ENCODE data around the gene KIAA0825.

KIAA0825 gene

DNA sequence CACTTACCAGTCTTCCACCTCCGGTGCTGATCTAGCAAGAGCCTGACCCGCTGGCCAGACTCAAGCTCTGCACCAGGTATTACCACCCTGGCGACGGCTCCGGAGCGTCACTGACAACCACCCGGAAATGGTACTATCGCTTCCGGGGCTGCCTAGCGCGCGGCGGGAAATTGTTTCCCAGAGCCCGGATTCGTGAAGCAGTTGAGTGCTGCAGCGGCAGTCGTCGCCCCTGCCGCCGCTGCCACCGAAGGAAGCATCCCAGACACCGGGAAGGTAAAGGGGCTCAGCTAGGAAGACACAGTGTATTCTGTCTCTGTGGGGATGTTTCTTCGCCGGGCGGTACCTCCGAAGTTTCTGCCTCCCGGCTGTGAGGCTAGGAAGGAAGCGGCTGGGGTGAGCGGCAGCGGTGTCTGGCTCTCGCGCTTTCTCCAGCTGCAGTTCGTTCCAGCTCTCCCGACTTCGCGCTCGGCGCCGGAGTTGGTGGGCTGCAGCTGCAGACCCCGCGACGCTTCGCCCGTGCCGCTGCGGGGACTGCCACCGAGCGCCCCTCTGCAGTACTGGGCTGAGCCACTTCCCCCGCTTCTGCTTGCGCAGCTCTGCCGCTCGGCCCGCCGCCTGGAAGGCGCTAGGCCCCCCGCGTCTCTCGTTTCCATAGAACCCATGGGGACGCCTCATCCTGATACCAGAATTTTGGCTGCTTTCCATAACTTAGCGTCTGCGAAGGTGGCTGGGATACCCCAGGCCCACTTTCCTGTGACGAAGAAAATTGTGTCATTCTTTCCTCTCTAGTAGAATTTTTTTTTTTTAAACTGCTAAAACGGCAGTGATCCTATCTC, at the start of gene KIAA0825, which contains the start of gene SLF1:
TSS of gene KIAA0825 (minus strand) at position 112 of the 836 bp plus-strand sequence. CDS start 81,478 bp downstream, outside the sequence.
TSS of gene SLF1 (plus strand) at position 177 of the 836 bp plus-strand sequence. CDS start 10,142 bp downstream, outside the sequence.
- DNase-seq (ENCODE audit: low read depth, low spot score): peak; percentile 73

- no peak for DNase-seq (ENCODE audit: low read depth, low spot score)
Measured at GRCh38 chr5:94667937-94668336, 49.5 kb upstream of the KIAA0825 start.

DNA sequence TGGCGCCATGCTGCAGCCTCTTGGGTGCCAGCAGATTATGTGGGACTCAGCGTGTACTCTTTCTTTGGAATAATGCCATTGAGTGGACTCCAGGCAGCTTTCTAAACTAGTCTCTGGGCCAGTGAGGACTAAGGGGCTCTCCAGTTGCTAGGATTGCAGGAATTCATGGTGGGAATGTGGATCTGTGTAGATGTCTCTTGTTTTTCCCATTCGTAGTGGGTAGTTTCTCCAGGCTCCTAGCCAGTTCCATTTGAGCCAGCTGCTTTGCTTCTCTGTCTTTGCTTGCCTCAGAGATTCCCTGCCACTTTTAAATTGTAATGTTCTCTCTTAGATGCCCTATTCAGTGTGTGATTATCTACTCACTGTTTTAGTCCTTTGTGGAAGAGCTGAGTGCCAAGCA, 42.7 kb upstream of the KIAA0825 start:
- DNase-seq (ENCODE audit: low read depth, low spot score): no peak

- DNase-seq (ENCODE audit: low read depth, low spot score): no peak
Measured at GRCh38 chr5:94660506-94660905, 42.1 kb upstream of the KIAA0825 start.

DNA sequence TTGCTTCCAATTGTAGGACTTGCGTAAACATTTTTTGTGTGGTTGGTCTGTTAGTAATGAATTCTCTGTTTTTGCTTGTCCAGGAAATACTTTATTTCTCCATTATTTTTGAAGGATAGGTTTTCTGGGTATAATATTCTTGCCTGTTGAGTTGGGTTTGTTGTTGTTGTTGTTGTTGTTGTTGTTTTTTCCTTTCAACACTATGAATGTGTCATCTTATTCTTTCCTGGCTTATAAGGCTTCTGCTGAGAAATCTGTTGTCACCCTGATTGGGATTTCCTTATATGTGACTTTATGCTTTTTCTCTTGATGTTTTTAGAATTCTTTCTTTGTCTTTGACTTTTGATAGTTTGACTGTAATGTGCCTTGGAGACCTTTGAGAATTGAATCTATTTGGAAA, 39.9 kb upstream of the KIAA0825 start:
- DNase-seq (ENCODE audit: low read depth, low spot score): no peak

DNA sequence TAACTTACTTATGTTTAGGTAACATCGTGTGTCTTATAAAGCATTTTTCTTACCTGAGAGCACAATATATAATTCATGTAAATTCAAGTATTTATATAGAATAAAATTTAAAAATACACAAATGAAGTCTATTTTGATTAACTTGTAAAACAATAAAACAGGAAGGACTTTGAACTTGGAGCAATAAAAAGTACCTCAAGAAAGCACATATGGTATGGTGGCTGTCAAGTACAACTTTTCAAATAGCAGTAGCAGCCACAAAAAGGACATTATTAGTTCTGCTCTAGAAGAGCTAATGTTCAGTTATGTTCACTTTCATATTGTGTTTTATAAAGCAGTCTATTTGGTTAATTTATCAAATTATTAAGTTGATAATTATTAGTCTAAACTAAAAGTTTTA, 31.5 kb upstream of the KIAA0825 start:
- DNase-seq (ENCODE audit: low read depth, low spot score): no peak

DNA sequence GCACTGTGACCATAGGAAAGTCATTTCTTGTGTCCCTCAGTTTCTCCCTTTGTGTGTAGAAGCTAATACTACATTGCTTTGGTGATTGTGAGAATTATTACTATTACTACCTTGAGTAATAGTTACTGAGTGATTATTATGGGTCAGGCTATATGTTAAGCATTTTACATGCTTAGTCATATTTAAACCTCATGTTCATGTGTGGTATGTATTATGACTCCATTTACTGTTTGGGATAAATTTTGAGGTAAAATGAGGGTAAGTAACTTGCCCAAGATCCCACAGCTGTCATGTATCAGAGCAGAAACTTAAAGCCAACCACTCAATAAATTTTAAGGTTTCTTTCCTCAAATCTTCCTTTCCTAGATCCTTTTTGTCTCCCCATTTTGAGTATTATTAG, 28.4 kb upstream of the KIAA0825 start:
- DNase-seq (ENCODE audit: low read depth, low spot score): no peak

DNA sequence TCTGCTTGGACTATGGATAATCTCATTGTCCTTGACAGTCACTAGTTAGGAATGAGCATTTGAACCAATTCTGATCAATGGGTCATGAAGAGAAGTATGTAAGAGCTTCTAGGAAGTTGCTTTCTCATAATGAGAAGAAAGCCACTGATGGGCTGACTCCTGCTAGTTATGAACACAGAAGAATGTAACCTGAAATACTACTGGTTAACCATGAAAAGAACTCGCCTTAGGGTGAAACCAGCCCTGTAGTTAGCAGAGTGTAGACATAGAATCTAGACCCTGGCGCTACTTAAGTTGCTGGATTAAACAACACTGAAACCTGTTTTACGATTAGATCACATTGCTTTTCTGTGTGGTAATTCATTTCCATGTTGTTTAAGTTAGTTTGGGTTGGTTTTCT, 26.6 kb upstream of the KIAA0825 start:
- no peak for DNase-seq (ENCODE audit: low read depth, low spot score)

DNA sequence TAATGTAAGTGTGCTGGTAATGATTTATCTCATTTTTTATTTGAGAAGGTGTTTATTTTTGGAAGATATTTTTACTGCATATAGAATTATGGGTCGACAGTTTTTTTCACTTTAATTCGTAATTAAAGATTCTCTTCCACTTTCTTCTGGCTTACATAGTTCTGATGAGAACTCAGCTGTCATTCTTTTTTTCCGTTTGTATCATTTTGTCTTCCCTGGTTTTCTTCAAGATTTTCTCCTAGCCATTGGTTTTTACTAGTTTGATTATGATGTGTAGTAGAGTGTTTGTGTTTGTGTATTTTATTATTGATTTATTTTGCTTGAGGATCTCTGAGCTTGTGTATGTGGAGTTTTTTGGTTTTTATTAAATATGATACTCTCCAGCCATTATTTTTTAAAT, 21.8 kb upstream of the KIAA0825 start:
- no peak for DNase-seq (ENCODE audit: low read depth, low spot score)

DNA sequence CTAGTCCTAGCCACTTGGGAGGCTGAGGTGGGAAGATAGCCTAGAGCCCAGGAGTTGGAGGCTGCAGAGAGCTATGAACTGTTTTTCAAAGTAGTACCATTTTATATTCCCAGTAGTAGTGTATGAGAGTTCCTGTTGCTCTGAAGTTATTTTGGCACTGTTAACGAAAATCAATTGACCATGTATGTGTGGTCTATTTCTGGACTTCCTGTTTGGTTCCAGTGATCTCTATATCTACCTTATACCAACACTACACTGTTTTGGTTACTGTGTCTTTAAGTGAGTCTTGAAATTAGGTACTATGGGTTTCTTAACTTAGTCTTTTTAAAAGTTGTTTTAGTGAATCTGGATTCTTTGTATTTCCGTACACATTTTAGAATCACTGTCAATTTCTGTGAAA, 13.6 kb upstream of the KIAA0825 start:
- no peak for DNase-seq (ENCODE audit: low read depth, low spot score)

- DNase-seq (ENCODE audit: low read depth, low spot score): no peak
Measured at GRCh38 chr5:94627191-94627590, 8.8 kb upstream of the KIAA0825 start.

- DNase-seq (ENCODE audit: low read depth, low spot score): no peak
Measured at GRCh38 chr5:94623877-94624276, 5.5 kb upstream of the KIAA0825 start.

DNA sequence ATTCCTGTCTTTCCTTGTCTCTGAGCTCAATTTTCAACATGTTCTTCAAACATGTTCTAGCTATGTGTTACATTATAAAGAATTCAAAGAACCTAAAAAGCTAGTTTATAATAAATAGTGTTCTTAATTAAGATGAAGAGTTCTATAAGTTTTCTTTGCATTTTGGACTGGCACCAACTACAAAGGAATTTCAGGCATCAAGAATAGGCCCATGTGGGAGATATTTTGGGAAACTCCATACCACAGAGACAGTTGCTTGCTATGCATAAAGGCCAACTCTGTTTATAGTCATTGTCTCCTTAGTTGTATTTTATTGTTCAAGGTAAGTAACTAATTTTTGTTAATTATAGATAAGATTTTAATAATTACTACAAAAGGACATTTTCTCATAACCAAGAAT, 4.6 kb upstream of the KIAA0825 start:
- no peak for DNase-seq (ENCODE audit: low read depth, low spot score)

DNA sequence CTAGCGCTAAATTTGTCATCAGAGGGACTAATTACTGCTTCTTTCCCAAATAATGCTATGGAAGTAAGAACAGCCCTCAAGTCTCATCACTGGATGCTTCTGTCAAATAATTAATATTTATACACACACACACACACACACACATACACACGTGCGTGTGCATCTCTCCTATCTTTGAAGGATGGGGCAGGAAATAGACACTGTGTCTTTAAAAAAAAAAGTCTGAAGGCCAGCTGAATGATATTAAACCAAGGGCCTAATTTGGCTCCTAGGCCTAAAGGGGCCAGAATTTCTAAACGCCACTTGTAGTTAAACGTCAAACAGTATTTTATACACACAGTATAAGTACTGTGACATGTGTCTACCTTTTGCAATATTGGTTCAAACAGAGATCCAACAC, 3.4 kb upstream of the KIAA0825 start:
- no peak for DNase-seq (ENCODE audit: low read depth, low spot score)

DNA sequence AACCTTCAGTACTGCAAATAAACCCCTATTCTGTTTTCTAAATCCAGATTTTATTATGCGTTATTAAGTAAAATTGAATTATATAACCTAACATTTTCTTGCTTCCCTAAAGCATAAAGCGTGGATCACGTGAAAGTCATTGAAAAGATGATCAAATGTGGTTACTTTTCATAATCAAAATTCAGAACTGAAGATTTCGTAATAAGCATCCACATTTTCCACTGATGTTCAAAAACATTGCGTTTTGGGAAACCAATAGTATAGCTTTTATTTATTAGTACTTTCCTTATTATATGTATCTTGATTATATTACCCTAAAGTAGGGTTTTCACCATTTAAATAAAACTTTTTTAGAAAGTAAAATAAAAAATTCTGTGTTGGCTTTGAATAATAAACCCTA, 1.9 kb upstream of the KIAA0825 start:
- DNase-seq (ENCODE audit: low read depth, low spot score): no peak

DNA sequence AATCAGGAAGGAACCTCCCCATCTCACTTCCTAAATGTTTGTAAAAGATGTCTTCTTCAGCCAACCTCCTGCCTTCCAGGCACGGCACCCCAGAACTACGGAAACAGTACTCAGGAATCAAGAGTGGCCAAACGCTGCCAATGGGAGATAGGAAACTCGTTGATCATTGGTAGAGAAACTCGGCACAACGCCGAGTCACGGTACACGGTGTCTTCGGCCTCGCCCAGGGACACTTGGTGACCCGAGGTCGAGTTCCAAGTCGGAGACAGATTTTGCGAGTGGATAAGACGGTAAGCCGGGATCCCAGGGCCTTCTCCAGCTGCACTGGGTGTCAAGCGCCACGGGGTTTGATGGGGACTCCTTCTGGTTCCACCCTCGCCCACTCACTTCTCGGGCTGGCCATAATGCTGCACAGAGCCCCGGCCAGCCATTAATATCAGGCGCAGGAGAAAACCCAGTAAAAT, 343 bp downstream of the KIAA0825 start:
- no peak for DNase-seq (ENCODE audit: low read depth, low spot score)

- no peak for DNase-seq (ENCODE audit: low read depth, low spot score)
Measured at GRCh38 chr5:94615862-94616261, 2.5 kb downstream of the KIAA0825 start.

DNA sequence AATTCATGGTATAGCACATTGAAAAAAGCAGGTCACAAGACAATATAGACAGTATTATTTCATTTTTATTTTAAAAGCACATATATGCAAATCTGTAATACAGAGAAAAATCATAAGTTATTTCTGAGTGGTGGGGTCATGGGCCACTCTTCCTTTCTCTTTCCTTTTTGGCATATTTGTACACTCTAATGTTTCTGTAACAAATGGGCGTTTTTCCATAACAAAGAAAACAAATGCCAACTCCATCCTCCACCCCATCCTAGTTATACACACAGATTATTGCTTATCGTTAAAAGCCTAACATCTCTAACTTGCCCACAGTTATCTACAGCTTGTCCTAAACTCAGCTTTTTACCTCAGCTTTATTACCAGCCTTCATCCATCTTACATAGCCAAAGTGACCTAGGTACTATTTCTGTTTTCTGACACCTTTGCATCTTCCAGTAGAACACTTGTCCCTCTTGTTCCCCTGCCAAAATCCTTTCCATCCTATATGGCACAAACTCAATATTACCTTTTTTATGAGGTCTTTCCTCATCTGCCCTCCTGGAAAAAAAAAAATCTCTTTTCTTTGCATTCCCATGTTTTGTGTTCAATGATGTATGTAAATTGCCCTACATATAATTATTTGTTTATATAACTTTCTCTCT, 4.1 kb downstream of the KIAA0825 start:
- no peak for DNase-seq (ENCODE audit: low read depth, low spot score)

DNA sequence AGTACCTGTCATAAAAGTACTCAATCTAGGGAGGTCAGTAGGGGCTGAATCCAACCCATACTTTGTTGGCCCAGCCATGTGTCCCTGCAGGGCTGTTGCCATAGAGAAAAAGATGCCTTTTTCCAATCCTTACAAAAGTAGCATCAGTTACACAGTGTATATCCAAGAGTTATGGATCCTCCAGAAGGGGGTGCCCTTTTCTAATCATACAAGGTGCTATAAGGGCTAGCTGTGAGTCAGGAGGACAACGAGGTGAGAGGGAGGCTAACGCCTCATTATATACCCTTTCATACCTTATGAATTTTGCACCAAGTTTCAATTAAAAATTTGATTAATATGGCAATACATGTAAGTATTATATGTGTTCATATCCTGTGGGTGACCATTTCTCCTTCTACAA, 4.8 kb downstream of the KIAA0825 start:
- no peak for DNase-seq (ENCODE audit: low read depth, low spot score)

DNA sequence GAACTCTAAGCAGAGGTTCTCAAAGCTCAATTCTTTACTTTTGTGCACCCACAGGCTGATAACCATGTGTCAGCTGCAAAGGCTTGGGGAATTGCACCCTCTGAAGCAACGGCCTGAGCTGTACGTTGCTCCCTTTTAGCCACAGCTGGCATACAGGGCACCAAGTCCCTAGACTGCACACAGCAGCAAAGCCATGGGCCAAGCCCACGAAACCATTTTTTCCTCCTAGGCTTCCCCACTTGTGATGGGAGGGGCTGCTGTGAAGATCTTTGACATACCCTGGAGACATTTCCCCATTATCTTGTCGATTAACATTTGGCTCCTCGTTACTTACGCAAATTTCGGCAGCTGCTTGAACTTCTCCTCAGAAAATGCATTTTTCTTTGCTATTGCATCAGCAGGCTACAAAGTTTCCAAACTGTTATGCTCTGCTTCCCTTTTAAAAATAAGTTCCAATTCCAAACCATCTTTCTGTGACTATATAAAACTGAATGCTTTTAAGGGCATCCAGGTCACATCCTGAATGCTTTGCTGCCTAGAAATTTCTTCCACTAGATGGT, 23.0 kb downstream of the KIAA0825 start:
- no peak for DNase-seq (ENCODE audit: low read depth, low spot score)

DNA sequence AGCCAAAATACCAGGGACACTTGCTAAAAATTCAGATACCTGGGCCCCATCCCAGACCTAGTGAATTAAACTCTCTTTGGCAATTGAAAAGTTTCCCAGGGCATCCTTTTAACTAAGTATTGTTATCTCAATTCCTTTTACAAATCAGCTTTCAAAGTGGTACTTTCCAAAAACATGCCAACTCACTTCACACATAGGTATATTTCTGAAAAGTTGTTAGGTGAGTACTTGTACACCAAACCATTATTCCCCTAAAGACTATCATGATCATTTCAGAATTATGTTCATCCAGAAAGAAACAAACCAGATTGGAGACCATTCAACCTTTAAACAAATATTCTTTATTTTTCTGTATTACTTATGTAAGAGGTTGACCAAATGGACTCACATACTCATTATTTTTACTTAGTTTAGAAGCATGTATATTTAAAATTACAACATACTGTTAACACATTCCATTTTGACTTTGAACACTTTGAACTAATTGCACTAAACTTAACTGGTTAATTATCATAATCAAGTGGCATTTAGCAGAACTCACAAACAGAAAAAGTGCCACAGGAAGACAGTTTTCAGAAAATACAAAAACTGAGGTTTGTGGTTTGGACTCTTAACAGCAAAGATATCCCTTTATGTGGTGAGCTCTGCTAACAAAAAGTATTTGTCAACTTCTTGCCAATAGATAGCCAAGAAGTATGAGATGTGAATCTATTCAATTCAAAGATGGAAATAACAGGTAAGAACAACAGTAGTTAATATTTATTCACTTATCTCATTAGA, 40.7 kb downstream of the KIAA0825 start:
- DNase-seq (ENCODE audit: low read depth, low spot score): no peak

GRCh38 chr5:94575196-94575595, 43.2 kb downstream of the KIAA0825 start:
- no peak for DNase-seq (ENCODE audit: low read depth, low spot score)

Measured in activated naive CD8-positive, alpha-beta T cell treated with anti-CD3 and anti-CD28 coated beads, Interleukin-2, amount 50 U/mL, for 16 hours (primary cell).